ENCODE results near the gene SLC35F1.

SLC35F1 gene

GRCh38 chr6:117985916-117986315 is 78.9 kb downstream of the SLC35F1 start:
- no peak for DNase-seq (ENCODE audit: low read depth)
- H3K4me3 ChIP-seq (ENCODE audit: low read depth, low read length): no peak overlapping the region
- no peak for TF ChIP-seq CTCF (IDR thresholded peaks at IDR 0.05; ENCODE audit: low read depth, low read length, missing control alignments)

GRCh38 chr6:117986396-117986795 is 79.3 kb downstream of the SLC35F1 start:
- no peak overlapping the region for H3K4me3 ChIP-seq (ENCODE audit: low read depth, low read length)
- no peak for TF ChIP-seq CTCF (IDR thresholded peaks at IDR 0.05; ENCODE audit: low read depth, low read length, missing control alignments)
- no peak for DNase-seq (ENCODE audit: low read depth)

- TF ChIP-seq CTCF (IDR thresholded peaks at IDR 0.05; ENCODE audit: low read depth, low read length, missing control alignments): no peak
- H3K4me3 ChIP-seq (ENCODE audit: low read depth, low read length): no peak overlapping the region
- no peak for DNase-seq (ENCODE audit: low read depth)
Observed at GRCh38 chr6:117989086-117989485, 82.0 kb downstream of the SLC35F1 start.

- no peak for TF ChIP-seq CTCF (IDR thresholded peaks at IDR 0.05; ENCODE audit: low read depth, low read length, missing control alignments)
- H3K4me3 ChIP-seq (ENCODE audit: low read depth, low read length): no peak overlapping the region
- DNase-seq (ENCODE audit: low read depth): no peak
Observed at GRCh38 chr6:117990151-117990550, 83.1 kb downstream of the SLC35F1 start.

- no peak for TF ChIP-seq CTCF (IDR thresholded peaks at IDR 0.05; ENCODE audit: low read depth, low read length, missing control alignments)
- no peak for DNase-seq (ENCODE audit: low read depth)
Observed at GRCh38 chr6:117992856-117993255, 85.8 kb downstream of the SLC35F1 start.

GRCh38 chr6:118012944-118013343 is 105.9 kb downstream of the SLC35F1 start:
- no peak overlapping the region for H3K4me3 ChIP-seq (ENCODE audit: low read depth, low read length)
- TF ChIP-seq CTCF (IDR thresholded peaks at IDR 0.05; ENCODE audit: low read depth, low read length, missing control alignments): no peak
- DNase-seq (ENCODE audit: low read depth): no peak

More at GRCh38 chr6:117992856-117993255, 85.8 kb downstream of the SLC35F1 start:
- H3K4me3 ChIP-seq (ENCODE audit: low read depth, low read length): no peak overlapping the region

GRCh38 chr6:118016532-118016931 is 109.5 kb downstream of the SLC35F1 start:
- no peak for DNase-seq (ENCODE audit: low read depth)
- TF ChIP-seq CTCF (IDR thresholded peaks at IDR 0.05; ENCODE audit: low read depth, low read length, missing control alignments): no peak
- H3K4me3 ChIP-seq (ENCODE audit: low read depth, low read length): no peak overlapping the region
